Ishikawa (cell line): ENCODE data around the gene COL5A2.

Experiments
- CEBPB ChIP-seq: IDR thresholded peaks from 2 replicates; pipeline ENCODE4 v1.6.1; 2012
- CREB1 ChIP-seq: IDR thresholded peaks from 2 replicates; pipeline ENCODE4 v1.6.1; 2012; ENCODE audit warnings: low read depth
- EGR1 ChIP-seq: IDR thresholded peaks from 2 replicates; pipeline ENCODE4 v1.6.1; 2012
- EP300 ChIP-seq: IDR thresholded peaks from 2 replicates; pipeline ENCODE4 v1.6.1; 2012; ENCODE audit warnings: borderline replicate concordance
- FOXM1 ChIP-seq: IDR thresholded peaks from 2 replicates; pipeline ENCODE4 v1.6.1; 2012; ENCODE audit warnings: low read depth, borderline replicate concordance
- NFIC ChIP-seq: IDR thresholded peaks from 2 replicates; pipeline ENCODE4 v1.6.1; 2012
- RAD21 ChIP-seq: IDR thresholded peaks from 2 replicates; pipeline ENCODE4 v1.6.1; 2012; ENCODE audit warnings: low read depth
- TAF1 ChIP-seq: IDR thresholded peaks from 2 replicates; pipeline ENCODE4 v1.6.1; 2012; ENCODE audit warnings: low read depth, mild to moderate bottlenecking
- TCF12 ChIP-seq: IDR thresholded peaks from 2 replicates; pipeline ENCODE4 v1.6.1; 2012; ENCODE audit warnings: low read depth
- TEAD4 ChIP-seq: IDR thresholded peaks from 2 replicates; pipeline ENCODE4 v1.6.1; 2012
- YY1 ChIP-seq: IDR thresholded peaks from 2 replicates; pipeline ENCODE4 v1.6.1; 2012; ENCODE audit warnings: low read depth
- ZBTB7A ChIP-seq: IDR thresholded peaks from 2 replicates; pipeline ENCODE4 v1.6.1; 2012; ENCODE audit warnings: low read depth
- TF ChIP-seq, protein P1 (sequence below): IDR thresholded peaks from 2 replicates; pipeline ENCODE4 v1.6.1; 2012; ENCODE audit warnings: low read depth, mild to moderate bottlenecking
- TF ChIP-seq, protein P2 (sequence below): IDR thresholded peaks from 2 replicates; pipeline ENCODE4 v1.6.1; 2012
- TF ChIP-seq, protein P3 (sequence below): IDR thresholded peaks from 2 replicates; pipeline ENCODE4 v1.6.1; 2012

The COL5A2 gene

DNA sequence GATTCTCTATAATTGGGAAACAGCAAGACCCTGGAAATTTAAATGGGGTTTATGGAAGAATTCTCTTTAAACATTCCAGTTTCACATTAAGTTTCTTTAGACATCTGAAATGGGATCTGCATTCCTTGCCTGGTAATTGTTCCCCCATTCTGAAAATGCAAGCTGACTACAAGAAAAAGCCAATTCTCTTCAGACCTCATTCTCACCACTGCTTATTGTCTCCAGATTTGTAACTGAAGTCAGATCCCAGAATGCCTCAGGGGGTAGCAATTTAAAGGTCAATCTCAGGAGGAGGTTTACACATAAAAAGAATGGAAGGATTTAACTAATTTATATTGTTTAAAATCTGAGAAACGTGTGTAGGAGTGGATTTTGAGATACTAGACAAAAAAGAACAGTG is 164.2 kb downstream of the COL5A2 start:
- TF ChIP-seq EP300 (no peak), TAF1 (no peak), RAD21 (no peak), ZBTB7A (no peak), YY1 (no peak), CEBPB (no peak), EGR1 (no peak), FOXM1 (no peak), TCF12 (no peak), CREB1 (no peak), TEAD4 (no peak)
- TF ChIP-seq, protein P1, sequence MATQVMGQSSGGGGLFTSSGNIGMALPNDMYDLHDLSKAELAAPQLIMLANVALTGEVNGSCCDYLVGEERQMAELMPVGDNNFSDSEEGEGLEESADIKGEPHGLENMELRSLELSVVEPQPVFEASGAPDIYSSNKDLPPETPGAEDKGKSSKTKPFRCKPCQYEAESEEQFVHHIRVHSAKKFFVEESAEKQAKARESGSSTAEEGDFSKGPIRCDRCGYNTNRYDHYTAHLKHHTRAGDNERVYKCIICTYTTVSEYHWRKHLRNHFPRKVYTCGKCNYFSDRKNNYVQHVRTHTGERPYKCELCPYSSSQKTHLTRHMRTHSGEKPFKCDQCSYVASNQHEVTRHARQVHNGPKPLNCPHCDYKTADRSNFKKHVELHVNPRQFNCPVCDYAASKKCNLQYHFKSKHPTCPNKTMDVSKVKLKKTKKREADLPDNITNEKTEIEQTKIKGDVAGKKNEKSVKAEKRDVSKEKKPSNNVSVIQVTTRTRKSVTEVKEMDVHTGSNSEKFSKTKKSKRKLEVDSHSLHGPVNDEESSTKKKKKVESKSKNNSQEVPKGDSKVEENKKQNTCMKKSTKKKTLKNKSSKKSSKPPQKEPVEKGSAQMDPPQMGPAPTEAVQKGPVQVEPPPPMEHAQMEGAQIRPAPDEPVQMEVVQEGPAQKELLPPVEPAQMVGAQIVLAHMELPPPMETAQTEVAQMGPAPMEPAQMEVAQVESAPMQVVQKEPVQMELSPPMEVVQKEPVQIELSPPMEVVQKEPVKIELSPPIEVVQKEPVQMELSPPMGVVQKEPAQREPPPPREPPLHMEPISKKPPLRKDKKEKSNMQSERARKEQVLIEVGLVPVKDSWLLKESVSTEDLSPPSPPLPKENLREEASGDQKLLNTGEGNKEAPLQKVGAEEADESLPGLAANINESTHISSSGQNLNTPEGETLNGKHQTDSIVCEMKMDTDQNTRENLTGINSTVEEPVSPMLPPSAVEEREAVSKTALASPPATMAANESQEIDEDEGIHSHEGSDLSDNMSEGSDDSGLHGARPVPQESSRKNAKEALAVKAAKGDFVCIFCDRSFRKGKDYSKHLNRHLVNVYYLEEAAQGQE: no peak
- TF ChIP-seq, protein P2, sequence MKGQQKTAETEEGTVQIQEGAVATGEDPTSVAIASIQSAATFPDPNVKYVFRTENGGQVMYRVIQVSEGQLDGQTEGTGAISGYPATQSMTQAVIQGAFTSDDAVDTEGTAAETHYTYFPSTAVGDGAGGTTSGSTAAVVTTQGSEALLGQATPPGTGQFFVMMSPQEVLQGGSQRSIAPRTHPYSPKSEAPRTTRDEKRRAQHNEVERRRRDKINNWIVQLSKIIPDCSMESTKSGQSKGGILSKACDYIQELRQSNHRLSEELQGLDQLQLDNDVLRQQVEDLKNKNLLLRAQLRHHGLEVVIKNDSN: no peak
- TF ChIP-seq, protein P3, sequence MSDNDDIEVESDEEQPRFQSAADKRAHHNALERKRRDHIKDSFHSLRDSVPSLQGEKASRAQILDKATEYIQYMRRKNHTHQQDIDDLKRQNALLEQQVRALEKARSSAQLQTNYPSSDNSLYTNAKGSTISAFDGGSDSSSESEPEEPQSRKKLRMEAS: no peak

DNA sequence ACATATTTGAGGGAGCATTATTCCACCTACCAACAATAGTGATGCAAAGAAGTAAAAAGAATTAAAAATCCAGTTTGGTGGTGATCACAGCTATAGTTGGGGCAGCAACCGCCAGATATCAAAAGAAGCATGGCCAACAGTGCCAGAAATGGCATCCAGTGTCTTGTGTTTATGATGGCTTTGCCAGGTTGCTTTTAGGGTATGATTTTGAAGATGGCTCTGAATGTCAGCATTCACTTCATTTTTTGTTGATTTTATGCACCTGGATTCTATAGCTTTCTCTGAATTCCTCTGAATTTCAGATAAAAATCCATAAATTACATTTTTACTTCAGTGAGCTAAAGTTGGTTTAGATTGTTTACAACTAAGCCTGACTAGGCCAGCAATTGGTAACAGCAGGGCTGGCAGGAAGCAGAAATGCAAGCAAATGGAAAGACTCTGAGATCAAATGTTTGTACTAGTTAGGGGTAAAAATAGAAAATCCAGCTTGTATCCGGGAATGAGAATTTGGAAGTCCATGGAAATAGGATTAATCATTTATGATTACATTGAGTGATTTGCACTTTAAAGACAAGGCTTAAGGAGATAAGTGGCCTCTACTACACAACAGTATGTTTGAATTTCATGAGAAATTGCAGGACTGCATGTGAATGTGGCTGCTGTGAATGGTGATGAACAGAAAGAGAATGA is 165.0 kb downstream of the COL5A2 start:
- TF ChIP-seq NFIC (no peak), EGR1 (no peak), CREB1 (no peak), TCF12 (no peak), TEAD4 (no peak), FOXM1 (no peak), CEBPB (no peak), EP300 (no peak), RAD21 (no peak), TAF1 (no peak), YY1 (no peak), ZBTB7A (no peak)
- TF ChIP-seq, protein P2: no peak
- TF ChIP-seq, protein P1: no peak
- TF ChIP-seq, protein P3: no peak

DNA sequence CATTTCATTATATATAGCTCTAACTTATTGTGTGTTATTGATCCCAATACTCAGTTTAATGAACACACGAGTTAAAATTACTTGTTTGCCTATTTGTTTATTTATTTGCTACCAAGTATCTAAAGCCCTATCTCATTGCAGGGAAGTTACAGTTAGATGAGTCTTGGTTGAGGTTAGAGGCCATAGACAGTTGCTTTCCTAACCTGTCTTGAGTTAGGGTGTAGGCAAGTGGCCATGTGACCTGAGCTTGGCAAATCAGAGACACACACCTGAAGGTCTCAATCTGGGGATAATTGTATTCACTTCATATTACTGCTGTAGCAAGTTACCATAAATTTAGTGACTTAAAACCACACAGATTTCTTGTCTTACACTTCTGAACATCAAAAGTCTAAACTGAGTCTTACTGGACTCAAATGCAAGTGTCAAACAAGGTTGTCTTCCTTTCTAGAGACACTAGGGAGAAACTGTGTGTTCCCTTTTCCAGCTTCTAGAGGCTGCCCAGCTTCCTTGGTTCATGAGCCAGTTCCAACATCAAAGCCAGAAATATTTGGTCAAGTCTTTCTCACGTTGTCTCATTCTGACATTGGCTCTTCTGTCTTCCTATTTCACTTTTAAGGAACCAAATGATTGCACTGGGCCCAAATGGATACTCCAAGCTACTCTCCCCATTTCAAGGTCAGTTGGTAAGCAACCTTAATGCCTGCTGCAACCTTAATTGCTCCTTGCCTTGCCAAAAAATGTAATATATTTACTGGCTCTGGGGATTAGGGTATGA is 165.7 kb downstream of the COL5A2 start:
- TF ChIP-seq NFIC (no peak), ZBTB7A (no peak), YY1 (no peak), CREB1 (no peak), TCF12 (no peak), CEBPB (no peak), EP300 (no peak), EGR1 (no peak), TAF1 (no peak), TEAD4 (no peak), FOXM1 (no peak), RAD21 (no peak)
- TF ChIP-seq, protein P3: no peak
- TF ChIP-seq, protein P2: no peak
- TF ChIP-seq, protein P1: no peak
